CD4-positive, CD25-positive, alpha-beta regulatory T cell (primary cell): ENCODE results near the gene METTL5. TPM values are rescaled to one million over a fixed set of nuclear protein-coding genes. Genes with fewer than 3 reads are reported as not detected.
"Not testable (repeated sequence)": the region's sequence is repeated elsewhere in the genome, so short reads cannot be mapped to it uniquely, and the experiment has no call there.

Experiments
- ATAC-seq, 2 donors: fragments of 150-1000 bp; cut with Tn5 transposase; one replicate each; pipeline ENCODE4 v1.10.0; 2021; ENCODE audit warnings: low read depth in 2 of 2, moderate number of reproducible peaks in 2 of 2, moderate library complexity in 1 of 2
- DNase-seq, 3 donors: peaks; one replicate each; pipeline versions ENCODE4 v3.0.0 to v3.0.0-alpha.2; 2012 to 2022; ENCODE audit warnings: mixed read lengths in 1 of 3
- H3K27ac ChIP-seq: one replicate; pipeline ENCODE4 v1.7.0; 2013; ENCODE audit warnings: mild to moderate bottlenecking, low read length; ENCODE audit not compliant: insufficient read depth, poor library complexity, severe bottlenecking
- H3K27me3 ChIP-seq: one replicate; pipeline ENCODE4 v1.7.0; 2013; ENCODE audit warnings: low read length; ENCODE audit not compliant: control insufficient read depth, insufficient read depth
- H3K36me3 ChIP-seq: one replicate; pipeline ENCODE4 v1.7.0; 2013; ENCODE audit warnings: mild to moderate bottlenecking, low read length, moderate library complexity; ENCODE audit not compliant: control insufficient read depth, insufficient read depth
- H3K4me1 ChIP-seq: 2 replicates; pipeline ENCODE4 v1.7.0; 2013; ENCODE audit warnings: mild to moderate bottlenecking, low read length; ENCODE audit not compliant: insufficient read depth, control insufficient read depth, poor library complexity, severe bottlenecking
- H3K4me3 ChIP-seq: one replicate; pipeline ENCODE4 v1.7.0; 2013; ENCODE audit warnings: low read depth, mild to moderate bottlenecking, low read length, moderate library complexity
- H3K9me3 ChIP-seq, 2 experiments: 1 replicate in 1 of 2; 2 replicates in 1 of 2; pipeline ENCODE4 v1.7.0; 2013; ENCODE audit warnings: low read length in 2 of 2, mild to moderate bottlenecking in 1 of 2, moderate library complexity in 1 of 2; ENCODE audit not compliant: control insufficient read depth in 2 of 2
- H3K27ac Mint-ChIP-seq, 3 donors: one replicate each; pipeline ENCODE4 v1.8.0; 2020 to 2022; ENCODE audit warnings: mild to moderate bottlenecking in 3 of 3, mixed read lengths in 3 of 3, moderate library complexity in 2 of 3
- H3K27me3 Mint-ChIP-seq: one replicate; pipeline ENCODE4 v1.8.0; 2022; ENCODE audit warnings: mild to moderate bottlenecking, mixed read lengths
- H3K36me3 Mint-ChIP-seq: one replicate; pipeline ENCODE4 v1.8.0; 2020; ENCODE audit warnings: mixed read lengths
- H3K4me1 Mint-ChIP-seq, 4 donors: one replicate each; pipeline ENCODE4 v1.8.0; 2020 to 2022; ENCODE audit warnings: mixed read lengths in 4 of 4, mild to moderate bottlenecking in 1 of 4
- H3K4me3 Mint-ChIP-seq, 4 donors: one replicate each; pipeline ENCODE4 v1.8.0; 2020 to 2022; ENCODE audit warnings: mild to moderate bottlenecking in 4 of 4, mixed read lengths in 4 of 4, moderate library complexity in 3 of 4
- H3K9me3 Mint-ChIP-seq, 7 donors: one replicate each; pipeline ENCODE4 v1.8.0; 2020 to 2022; ENCODE audit warnings: mixed read lengths in 7 of 7, mild to moderate bottlenecking in 3 of 7, moderate library complexity in 2 of 7
- polyA plus RNA-seq, 4 donors: library from polyadenylated mRNA; unstranded; fragments of 300-500 nt; fragmentation: Illumina TruSeq; gene quantifications; one replicate each; pipeline ENCODE4 v1.2.3, GENCODE V29; 2021
- total RNA-seq: library from RNA; stranded (reverse); gene quantifications from one replicate; pipeline ENCODE4 v1.2.3, GENCODE V29; 2022

The METTL5 gene
- total and polyA plus RNA-seq, 5 donors from 2014 or later: 26.7 to 142 (median 132) TPM

DNA sequence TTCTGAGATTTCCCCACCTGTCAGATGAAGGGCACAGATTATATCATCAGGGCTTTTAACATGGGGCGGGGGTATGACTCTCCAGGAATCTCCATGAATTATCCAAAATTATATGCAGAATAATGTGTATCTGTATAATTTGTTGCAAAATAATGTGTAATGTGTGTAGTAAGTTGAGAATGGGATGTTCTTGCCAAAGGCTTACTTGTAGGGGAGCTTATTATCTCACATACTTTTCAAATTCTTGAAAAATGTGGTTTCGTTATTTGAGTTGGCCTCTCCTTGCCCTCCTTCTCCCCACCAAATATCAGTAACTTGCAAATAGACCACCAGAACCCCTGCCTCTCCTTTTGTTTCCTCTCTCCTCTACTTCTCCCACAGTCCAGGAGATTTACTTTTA lies 38.1 kb upstream of the METTL5 start:
- no peak overlapping the region for H3K27ac Mint-ChIP-seq
- H3K4me3 Mint-ChIP-seq: no peak overlapping the region
- H3K36me3 Mint-ChIP-seq: peaks cover 20% of the 10 kb centered on the region
- ATAC-seq (no peak), DNase-seq (no peak)
- no peaks in the 10 kb centered on the region for H3K4me1 ChIP-seq
- H3K9me3 Mint-ChIP-seq: no peaks in the 10 kb centered on the region
- no peak overlapping the region for H3K4me3 ChIP-seq
- H3K27me3 Mint-ChIP-seq: no peaks in the 10 kb centered on the region
- H3K36me3 ChIP-seq: peaks cover 4% of the 10 kb centered on the region
- no peak overlapping the region for H3K27ac ChIP-seq
- H3K4me1 Mint-ChIP-seq: peaks cover 13 to 48% (median 39%) of the 10 kb centered on the region in 4 donors
- no peaks in the 10 kb centered on the region for H3K27me3 ChIP-seq
- no peaks in the 10 kb centered on the region for H3K9me3 ChIP-seq

DNA sequence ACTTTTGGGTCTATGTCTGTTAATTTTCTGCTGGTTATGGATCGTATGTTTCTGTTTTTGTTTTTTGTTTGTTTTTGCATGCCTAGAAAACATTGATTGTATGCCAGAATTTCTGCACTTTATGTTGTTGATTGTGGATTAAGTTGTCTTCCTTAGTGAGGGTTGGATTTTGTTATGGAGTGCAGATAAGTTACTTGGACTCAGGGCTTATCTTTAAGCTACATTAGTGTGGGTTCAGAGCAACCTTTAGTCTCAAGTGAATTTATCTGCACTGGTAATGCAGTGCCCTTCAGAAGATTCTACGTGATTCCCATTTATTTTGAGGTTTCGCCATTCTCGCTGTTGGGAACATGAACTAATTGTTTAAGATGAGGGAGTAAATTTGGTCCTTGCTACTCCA lies 35.4 kb upstream of the METTL5 start:
- Histone ChIP-seq H3K27ac (no peak overlapping the region), H3K27me3 (no peaks in the 10 kb centered on the region), H3K9me3 (no peaks in the 10 kb centered on the region), H3K4me1 (no peaks in the 10 kb centered on the region), H3K4me3 (no peak overlapping the region), H3K36me3 (peaks cover 4% of the 10 kb centered on the region)
- Mint-ChIP-seq H3K4me3 (no peak overlapping the region), H3K9me3 (no peaks in the 10 kb centered on the region), H3K27me3 (no peaks in the 10 kb centered on the region), H3K4me1 (peaks cover 7 to 35% (median 28%) of the 10 kb centered on the region in 4 donors), H3K27ac (no peak overlapping the region), H3K36me3 (peaks cover 20% of the 10 kb centered on the region)
- no peak for DNase-seq
- ATAC-seq: no peak

DNA sequence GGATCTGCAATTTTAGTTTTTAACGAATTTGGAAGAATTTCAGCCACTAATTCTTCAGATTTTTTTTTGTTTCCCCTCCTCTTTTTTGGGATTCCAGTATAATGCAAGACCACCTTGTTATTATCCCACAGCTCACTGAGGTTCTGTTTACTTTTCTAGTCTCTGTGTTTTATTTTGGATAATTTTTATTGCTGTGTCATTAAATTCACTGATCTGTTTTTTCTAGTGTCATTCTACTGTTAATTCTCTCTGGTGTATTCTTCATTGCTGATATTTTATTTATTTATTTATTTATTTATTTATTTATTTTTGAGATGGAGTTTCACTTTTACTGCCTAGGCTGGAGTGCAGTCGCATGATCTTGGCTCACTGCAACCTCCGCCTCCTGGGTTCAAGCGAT lies 34.7 kb upstream of the METTL5 start:
- Mint-ChIP-seq H3K36me3 (peaks cover 20% of the 10 kb centered on the region), H3K27me3 (no peaks in the 10 kb centered on the region), H3K27ac (no peak overlapping the region), H3K9me3 (no peaks in the 10 kb centered on the region), H3K4me3 (no peak overlapping the region), H3K4me1 (peaks cover 14 to 34% (median 28%) of the 10 kb centered on the region in 4 donors)
- H3K27ac ChIP-seq: no peak overlapping the region
- H3K36me3 ChIP-seq: peaks cover 4% of the 10 kb centered on the region
- no peak for ATAC-seq
- no peaks in the 10 kb centered on the region for H3K27me3 ChIP-seq
- no peaks in the 10 kb centered on the region for H3K4me1 ChIP-seq
- no peak for DNase-seq
- H3K9me3 ChIP-seq: no peaks in the 10 kb centered on the region
- no peak overlapping the region for H3K4me3 ChIP-seq

DNA sequence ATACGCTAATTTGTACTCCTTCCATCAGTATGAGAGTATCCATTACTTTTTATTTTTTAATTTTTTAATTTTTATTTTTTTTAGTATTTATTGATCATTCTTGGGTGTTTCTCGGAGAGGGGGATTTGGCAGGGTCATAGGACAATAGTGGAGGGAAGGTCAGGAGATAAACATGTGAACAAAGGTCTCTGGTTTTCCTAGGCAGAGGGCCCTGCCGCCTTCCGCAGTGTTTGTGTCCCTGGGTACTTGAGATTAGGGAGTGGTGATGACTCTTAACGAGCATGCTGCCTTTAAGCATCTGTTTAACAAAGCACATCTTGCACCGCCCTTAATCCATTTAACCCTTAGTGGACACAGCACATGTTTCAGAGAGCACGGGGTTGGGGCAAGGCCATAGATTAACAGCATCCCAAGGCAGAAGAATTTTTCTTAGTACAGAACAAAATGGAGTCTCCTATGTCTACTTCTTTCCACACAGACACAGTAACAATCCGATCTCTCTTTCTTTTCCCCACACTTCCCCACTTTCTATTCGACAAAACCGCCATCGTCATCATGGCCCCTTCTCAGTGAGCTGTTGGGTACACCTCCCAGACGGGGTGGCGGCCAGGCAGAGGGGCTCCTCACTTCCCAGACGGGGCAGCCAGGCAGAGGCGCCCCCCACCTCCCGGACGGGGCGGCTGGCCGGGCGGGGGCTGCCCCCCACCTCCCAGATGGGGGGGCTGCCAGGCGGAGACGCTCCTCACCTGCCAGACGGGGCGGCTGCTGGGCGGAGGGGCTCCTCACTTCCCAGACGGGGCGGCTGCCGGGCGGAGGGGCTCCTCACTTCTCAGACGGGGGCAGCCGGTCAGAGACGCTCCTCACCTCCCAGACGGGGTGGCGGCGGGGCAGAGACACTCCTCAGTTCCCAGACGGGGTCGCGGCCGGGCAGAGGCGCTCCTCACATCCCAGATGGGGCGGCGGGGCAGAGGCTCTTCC lies 30.9 kb upstream of the METTL5 start:
- H3K36me3 Mint-ChIP-seq: peaks cover 25% of the 10 kb centered on the region
- not testable (repeated sequence) for H3K27ac ChIP-seq, H3K27me3 ChIP-seq, H3K4me3 Mint-ChIP-seq, DNase-seq, H3K9me3 Mint-ChIP-seq, H3K27ac Mint-ChIP-seq, ATAC-seq, H3K4me3 ChIP-seq, H3K4me1 ChIP-seq, H3K36me3 ChIP-seq, H3K9me3 ChIP-seq, H3K27me3 Mint-ChIP-seq
- H3K4me1 Mint-ChIP-seq: peaks cover 10 to 28% (median 19%) of the 10 kb centered on the region in 4 donors

DNA sequence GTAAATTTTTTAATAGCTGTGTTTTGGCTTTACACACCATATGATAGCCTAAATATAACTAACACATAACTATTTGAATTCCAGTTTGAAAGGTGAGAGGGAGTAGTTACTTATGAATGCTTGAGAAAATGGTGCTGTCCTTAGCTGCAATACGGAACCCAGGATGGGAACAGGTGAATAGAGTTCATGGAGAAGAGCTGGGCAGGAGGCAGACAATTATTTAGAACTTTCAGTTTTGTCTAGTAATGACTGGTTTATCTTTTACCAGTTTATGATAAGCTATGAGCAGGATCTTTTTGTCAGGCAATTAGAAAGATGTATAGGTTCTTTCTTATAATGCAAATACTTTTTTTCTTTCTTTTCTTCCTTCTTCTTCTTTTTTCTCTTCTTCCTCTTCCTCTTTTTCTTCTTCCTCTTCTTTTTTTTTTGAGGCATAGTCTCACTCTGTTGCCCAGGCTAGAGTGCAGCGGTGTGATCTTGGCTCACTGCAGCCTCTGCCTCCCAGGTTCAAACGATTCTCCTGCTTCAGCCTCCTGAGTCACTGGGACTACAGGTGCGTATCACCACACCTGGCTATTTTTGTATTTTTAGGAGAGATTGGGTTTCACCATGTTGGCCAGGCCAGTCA lies 28.4 kb upstream of the METTL5 start:
- H3K9me3 ChIP-seq: no peaks in the 10 kb centered on the region
- H3K27ac Mint-ChIP-seq: peak overlapping the region in 1 of 3 donors; percentile 40
- H3K27me3 Mint-ChIP-seq: no peaks in the 10 kb centered on the region
- ATAC-seq (no peak), DNase-seq (no peak)
- H3K9me3 Mint-ChIP-seq: peaks cover 0 to 3% (median 0%) of the 10 kb centered on the region in 7 donors
- no peak overlapping the region for H3K27ac ChIP-seq
- no peaks in the 10 kb centered on the region for H3K36me3 ChIP-seq
- H3K4me1 ChIP-seq: peaks cover 9% of the 10 kb centered on the region
- no peak overlapping the region for H3K4me3 Mint-ChIP-seq
- peaks cover 0 to 32% (median 22%) of the 10 kb centered on the region in 4 donors for H3K4me1 Mint-ChIP-seq
- peaks cover 29% of the 10 kb centered on the region for H3K36me3 Mint-ChIP-seq
- no peaks in the 10 kb centered on the region for H3K27me3 ChIP-seq
- no peak overlapping the region for H3K4me3 ChIP-seq

DNA sequence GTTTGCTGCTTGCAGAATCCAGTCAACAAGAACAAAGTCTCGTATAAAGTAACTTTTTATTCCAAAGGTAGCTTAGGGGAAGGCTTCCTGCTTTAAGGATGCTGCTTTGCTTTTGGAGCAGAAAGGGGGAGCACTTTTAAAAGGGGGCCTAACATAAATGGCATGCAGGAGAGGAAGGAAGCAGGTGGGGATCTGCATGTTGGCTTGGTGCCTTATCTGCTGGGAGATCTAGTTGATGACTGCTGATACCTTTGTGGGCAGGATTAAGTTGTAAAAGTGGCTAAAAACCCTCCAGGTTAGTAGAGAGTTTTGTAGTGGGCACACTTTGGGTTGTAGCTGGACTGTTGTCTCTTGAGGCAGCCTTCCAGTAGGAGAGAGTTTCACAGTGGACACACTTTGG lies 25.0 kb upstream of the METTL5 start:
- Histone ChIP-seq H3K27me3 (no peaks in the 10 kb centered on the region), H3K4me1 (peaks cover 9% of the 10 kb centered on the region), H3K36me3 (no peaks in the 10 kb centered on the region), H3K4me3 (no peak overlapping the region), H3K9me3 (no peaks in the 10 kb centered on the region), H3K27ac (no peak overlapping the region)
- DNase-seq (no peak), ATAC-seq (no peak)
- H3K36me3 Mint-ChIP-seq: peaks cover 29% of the 10 kb centered on the region
- H3K27ac Mint-ChIP-seq: peak overlapping the region in 1 of 3 donors; percentile 60
- no peaks in the 10 kb centered on the region for H3K27me3 Mint-ChIP-seq
- peaks cover 0 to 5% (median 0%) of the 10 kb centered on the region in 7 donors for H3K9me3 Mint-ChIP-seq
- H3K4me1 Mint-ChIP-seq: peaks cover 24 to 56% (median 35%) of the 10 kb centered on the region in 4 donors
- peak overlapping the region in 1 of 4 donors; percentile 60 for H3K4me3 Mint-ChIP-seq

DNA sequence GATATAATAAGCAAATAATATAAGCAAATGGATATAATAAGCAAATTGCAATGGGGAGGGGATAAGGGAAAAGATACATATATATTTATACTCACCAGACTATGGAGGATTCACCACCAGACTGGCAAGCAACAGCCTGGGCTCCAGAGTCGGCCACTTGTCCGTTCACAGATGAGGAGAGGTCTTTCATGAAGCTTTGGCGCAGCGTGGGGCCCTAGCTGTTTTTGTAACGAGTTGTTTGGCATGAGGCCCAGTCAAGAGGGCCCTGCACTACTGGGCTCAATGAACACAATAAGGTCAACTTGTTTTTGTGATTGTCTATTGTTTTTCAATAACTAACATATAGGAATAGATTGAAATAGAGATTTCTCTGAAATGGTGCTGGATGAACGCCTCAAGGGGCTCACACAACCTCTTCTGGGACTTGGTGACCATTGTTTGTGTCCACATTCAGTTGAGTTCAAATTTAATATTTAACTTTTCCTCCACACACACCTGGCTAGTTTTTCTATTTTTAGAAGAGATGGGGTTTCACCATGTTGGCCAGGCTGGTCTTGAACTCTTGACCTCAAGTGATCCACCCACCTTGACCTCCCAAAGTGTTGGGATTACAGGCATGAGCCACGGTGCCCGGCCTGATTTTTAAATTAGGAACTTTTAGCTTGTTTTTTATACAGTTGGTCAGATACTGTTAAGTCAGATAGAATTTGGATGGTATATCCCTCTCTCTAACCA lies 24.4 kb upstream of the METTL5 start:
- not testable (repeated sequence) for H3K4me1 ChIP-seq, H3K27me3 ChIP-seq, H3K9me3 Mint-ChIP-seq, H3K36me3 ChIP-seq, H3K9me3 ChIP-seq, H3K27ac ChIP-seq, ATAC-seq, H3K4me3 ChIP-seq, DNase-seq, H3K27me3 Mint-ChIP-seq
- H3K4me1 Mint-ChIP-seq: peaks cover 27 to 61% (median 35%) of the 10 kb centered on the region in 4 donors
- H3K27ac Mint-ChIP-seq: peak overlapping the region in 1 of 3 donors; percentile 60
- peak overlapping the region in 1 of 4 donors; percentile 60 for H3K4me3 Mint-ChIP-seq
- H3K36me3 Mint-ChIP-seq: peaks cover 29% of the 10 kb centered on the region
